ENCODE measurements around the gene HSPB7.
"Not testable (repeated sequence)": the region's sequence is repeated elsewhere in the genome, so short reads cannot be mapped to it uniquely, and the experiment has no call there.

HSPB7 gene

DNA sequence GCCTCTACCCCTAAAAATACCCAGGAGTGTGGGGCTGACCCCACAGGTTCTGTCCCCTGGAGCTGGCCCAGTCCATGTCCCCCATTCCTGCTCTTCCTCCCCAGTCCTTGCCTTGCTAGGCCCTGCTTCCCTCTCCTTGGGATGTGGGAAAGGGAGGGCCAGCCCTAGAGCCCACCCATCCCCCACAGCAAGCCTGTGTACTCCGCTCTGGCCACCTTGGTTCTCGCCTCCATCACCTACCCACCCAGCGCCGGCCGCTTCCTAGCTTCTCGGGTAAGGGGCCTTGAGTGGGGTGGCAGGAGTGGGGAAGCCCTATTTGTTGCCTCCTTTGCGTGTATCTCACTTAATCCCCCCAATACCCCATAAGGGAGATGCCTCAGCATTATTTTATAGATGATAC lies 32.5 kb upstream of the HSPB7 start:
- Histone ChIP-seq H3K36me3 (ENCODE audit: control insufficient read depth in 2 of 2, insufficient read depth in 2 of 2, low read length in 2 of 2) (no peaks in the 10 kb centered on the region), H3K27ac (ENCODE audit: low read depth in 2 of 2, low read length in 2 of 2) (no peak overlapping the region), H3K4me1 (ENCODE audit: control insufficient read depth in 2 of 2, insufficient read depth in 2 of 2, low read length in 2 of 2) (no peaks in the 10 kb centered on the region), H3K9ac (ENCODE audit: low read depth in 1 of 2, low read length in 2 of 2) (no peak overlapping the region), H3K4me3 (ENCODE audit: low read length in 2 of 2) (no peak overlapping the region), H3K27me3 (ENCODE audit: control insufficient read depth in 2 of 2, insufficient read depth in 2 of 2, low read length in 2 of 2) (no peaks in the 10 kb centered on the region), H3K9me3 (ENCODE audit: control insufficient read depth in 2 of 2, low read length in 2 of 2) (no peaks in the 10 kb centered on the region)

DNA sequence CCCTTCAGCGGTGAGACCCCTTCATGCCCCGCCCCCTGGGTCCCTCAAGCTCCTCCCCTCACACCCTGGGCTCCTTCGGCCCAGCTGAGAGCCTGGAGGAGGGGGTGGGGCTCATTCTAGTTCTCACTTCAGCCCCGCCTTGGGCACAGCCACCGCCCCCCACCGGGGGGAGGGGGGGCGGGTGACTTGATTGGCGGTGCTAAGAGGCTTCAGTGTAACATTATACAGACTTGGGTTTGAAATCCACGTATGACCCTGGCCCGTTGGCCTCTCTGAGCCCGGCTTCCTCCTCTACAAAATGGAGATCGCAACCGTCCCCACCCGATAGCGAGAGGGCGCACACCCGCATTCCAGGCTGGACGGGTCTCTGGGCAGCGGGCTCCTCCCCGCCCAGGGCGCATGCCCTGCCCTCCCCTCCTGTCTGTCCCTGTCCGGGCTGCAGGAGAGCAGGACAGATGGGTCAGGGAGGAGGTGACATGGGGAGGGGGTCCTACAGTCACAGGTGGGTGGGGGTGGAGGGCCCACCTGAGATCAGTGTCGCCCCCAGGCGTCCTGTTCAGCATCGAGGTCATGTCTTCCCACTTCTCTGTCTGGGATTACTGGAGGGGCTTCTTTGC lies 30.8 kb upstream of the HSPB7 start:
- no peaks in the 10 kb centered on the region for H3K9me3 ChIP-seq (ENCODE audit: control insufficient read depth in 2 of 2, low read length in 2 of 2)
- no peaks in the 10 kb centered on the region for H3K27me3 ChIP-seq (ENCODE audit: control insufficient read depth in 2 of 2, insufficient read depth in 2 of 2, low read length in 2 of 2)
- H3K36me3 ChIP-seq (ENCODE audit: control insufficient read depth in 2 of 2, insufficient read depth in 2 of 2, low read length in 2 of 2): no peaks in the 10 kb centered on the region
- no peak overlapping the region for H3K27ac ChIP-seq (ENCODE audit: low read depth in 2 of 2, low read length in 2 of 2)
- H3K4me1 ChIP-seq (ENCODE audit: control insufficient read depth in 2 of 2, insufficient read depth in 2 of 2, low read length in 2 of 2): no peaks in the 10 kb centered on the region
- H3K9ac ChIP-seq (ENCODE audit: low read depth in 1 of 2, low read length in 2 of 2): peak overlapping the region in 1 of 2 donors; percentile 40
- peak overlapping the region; percentile 50 to 52 for H3K4me3 ChIP-seq (ENCODE audit: low read length in 2 of 2)

DNA sequence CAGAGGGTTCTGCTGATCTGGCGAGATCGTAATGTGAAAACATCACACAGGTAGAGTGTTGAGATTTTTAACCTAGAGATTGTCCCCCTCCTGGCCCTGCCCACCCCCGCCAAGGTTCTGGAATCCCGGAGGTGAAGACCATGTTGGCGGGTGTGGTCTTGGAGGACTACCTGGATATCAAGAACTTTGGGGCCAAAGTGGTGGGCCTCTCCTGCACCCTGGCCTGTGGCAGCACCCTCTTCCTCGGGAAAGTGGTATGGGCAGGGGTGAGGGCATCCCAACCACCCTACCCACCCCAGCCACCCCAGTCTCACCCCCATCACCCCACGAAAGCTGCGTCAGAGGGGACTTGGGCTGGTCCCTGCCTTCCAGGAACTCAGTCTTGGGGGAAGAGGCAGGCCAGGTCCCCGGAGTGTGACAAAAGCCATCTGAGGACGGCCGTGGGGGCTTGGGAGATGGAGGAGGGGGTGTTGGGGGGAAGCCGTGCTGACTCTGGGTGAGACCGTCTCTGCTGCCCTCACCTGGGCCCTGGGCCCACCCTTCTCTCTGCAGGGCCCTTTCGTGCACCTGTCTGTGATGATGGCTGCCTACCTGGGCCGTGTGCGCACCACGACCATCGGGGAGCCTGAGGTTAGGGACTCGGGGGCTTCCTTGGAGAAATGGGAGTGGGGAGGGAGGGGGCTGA lies 30.1 kb upstream of the HSPB7 start:
- Histone ChIP-seq H3K36me3 (ENCODE audit: control insufficient read depth in 2 of 2, insufficient read depth in 2 of 2, low read length in 2 of 2) (no peaks in the 10 kb centered on the region), H3K9me3 (ENCODE audit: control insufficient read depth in 2 of 2, low read length in 2 of 2) (no peaks in the 10 kb centered on the region), H3K4me3 (ENCODE audit: low read length in 2 of 2) (no peak overlapping the region), H3K27ac (ENCODE audit: low read depth in 2 of 2, low read length in 2 of 2) (no peak overlapping the region), H3K4me1 (ENCODE audit: control insufficient read depth in 2 of 2, insufficient read depth in 2 of 2, low read length in 2 of 2) (peaks cover 0 to 4% of the 10 kb centered on the region in 2 donors), H3K27me3 (ENCODE audit: control insufficient read depth in 2 of 2, insufficient read depth in 2 of 2, low read length in 2 of 2) (no peaks in the 10 kb centered on the region), H3K9ac (ENCODE audit: low read depth in 1 of 2, low read length in 2 of 2) (no peak overlapping the region)

DNA sequence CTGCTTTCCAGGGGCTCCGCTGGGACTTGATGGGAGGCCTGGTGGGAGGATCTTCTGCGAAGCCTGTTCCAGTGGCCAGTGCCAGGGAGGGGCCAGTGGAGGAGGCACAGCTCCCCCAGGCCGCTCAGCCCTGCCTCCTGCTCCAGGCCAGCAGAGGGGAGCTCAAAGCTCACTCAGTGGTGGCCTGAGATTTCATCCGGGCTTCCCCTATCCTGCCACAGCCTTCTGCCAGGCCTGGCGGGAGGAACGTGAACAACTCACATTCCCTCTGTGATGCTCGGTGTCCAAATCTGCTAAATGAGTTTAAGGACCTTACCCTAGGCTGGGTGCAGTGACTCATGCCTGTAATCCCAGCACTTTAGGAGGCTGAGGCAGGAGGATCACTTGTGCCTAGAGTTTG lies 29.0 kb upstream of the HSPB7 start:
- H3K27ac ChIP-seq (ENCODE audit: low read depth in 2 of 2, low read length in 2 of 2): no peak overlapping the region
- H3K9ac ChIP-seq (ENCODE audit: low read depth in 1 of 2, low read length in 2 of 2): no peak overlapping the region
- no peaks in the 10 kb centered on the region for H3K9me3 ChIP-seq (ENCODE audit: control insufficient read depth in 2 of 2, low read length in 2 of 2)
- H3K27me3 ChIP-seq (ENCODE audit: control insufficient read depth in 2 of 2, insufficient read depth in 2 of 2, low read length in 2 of 2): no peaks in the 10 kb centered on the region
- H3K4me3 ChIP-seq (ENCODE audit: low read length in 2 of 2): no peak overlapping the region
- no peaks in the 10 kb centered on the region for H3K36me3 ChIP-seq (ENCODE audit: control insufficient read depth in 2 of 2, insufficient read depth in 2 of 2, low read length in 2 of 2)
- peaks cover 0 to 4% of the 10 kb centered on the region in 2 donors for H3K4me1 ChIP-seq (ENCODE audit: control insufficient read depth in 2 of 2, insufficient read depth in 2 of 2, low read length in 2 of 2)

DNA sequence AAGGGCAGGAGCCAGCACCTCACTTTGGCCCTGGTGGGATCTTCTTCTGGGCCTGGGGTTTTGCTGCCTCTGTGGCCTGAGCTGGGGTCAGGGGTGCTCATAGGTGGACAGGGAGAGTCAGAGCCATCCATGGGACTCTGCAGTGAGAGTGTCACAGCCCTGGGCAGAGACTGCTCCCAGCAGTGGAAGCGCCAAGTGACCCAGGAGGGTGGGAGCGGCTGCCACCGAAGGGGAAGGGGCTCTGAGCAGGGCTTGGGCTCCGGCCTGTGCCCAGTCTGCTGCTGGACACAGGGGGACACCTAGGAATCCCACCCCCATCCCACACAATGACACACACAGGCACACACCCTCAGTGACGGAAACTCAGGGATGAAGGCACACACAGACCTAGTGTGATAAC lies 26.1 kb upstream of the HSPB7 start:
- H3K4me3 ChIP-seq (ENCODE audit: low read length in 2 of 2): no peak overlapping the region
- peaks cover 0 to 4% of the 10 kb centered on the region in 2 donors for H3K4me1 ChIP-seq (ENCODE audit: control insufficient read depth in 2 of 2, insufficient read depth in 2 of 2, low read length in 2 of 2)
- H3K9me3 ChIP-seq (ENCODE audit: control insufficient read depth in 2 of 2, low read length in 2 of 2): no peaks in the 10 kb centered on the region
- peak overlapping the region in 1 of 2 donors; percentile 37 for H3K9ac ChIP-seq (ENCODE audit: low read depth in 1 of 2, low read length in 2 of 2)
- H3K27ac ChIP-seq (ENCODE audit: low read depth in 2 of 2, low read length in 2 of 2): no peak overlapping the region
- H3K27me3 ChIP-seq (ENCODE audit: control insufficient read depth in 2 of 2, insufficient read depth in 2 of 2, low read length in 2 of 2): no peaks in the 10 kb centered on the region
- H3K36me3 ChIP-seq (ENCODE audit: control insufficient read depth in 2 of 2, insufficient read depth in 2 of 2, low read length in 2 of 2): no peaks in the 10 kb centered on the region

DNA sequence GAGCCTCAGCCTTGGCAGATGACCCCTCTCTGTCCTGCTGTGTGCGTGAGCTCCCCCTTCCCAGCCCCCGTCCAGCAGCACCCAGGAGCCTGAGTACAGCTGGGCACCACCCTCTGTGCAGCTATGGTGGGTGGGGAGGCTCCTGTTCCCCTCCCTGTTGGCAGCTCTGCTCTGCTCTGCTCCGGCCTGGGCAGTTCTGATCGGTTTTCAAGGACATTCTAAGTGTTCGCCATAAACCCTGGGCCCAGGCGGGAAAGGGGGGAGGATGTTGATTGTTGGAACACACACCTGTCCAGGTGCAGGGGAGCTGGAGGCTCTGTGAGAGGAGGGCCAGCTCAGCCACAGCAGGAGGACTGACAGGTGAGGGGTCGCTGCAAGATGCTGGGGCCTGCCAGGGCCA lies 25.7 kb upstream of the HSPB7 start, which contains the start of gene CLCNKB:
TSS of gene CLCNKB (plus strand) at position 262 of the 400 bp plus-strand sequence. CDS start 711 bp downstream, outside the sequence.
- Histone ChIP-seq H3K9me3 (ENCODE audit: control insufficient read depth in 2 of 2, low read length in 2 of 2) (no peaks in the 10 kb centered on the region), H3K36me3 (ENCODE audit: control insufficient read depth in 2 of 2, insufficient read depth in 2 of 2, low read length in 2 of 2) (no peaks in the 10 kb centered on the region), H3K27ac (ENCODE audit: low read depth in 2 of 2, low read length in 2 of 2) (no peak within 1 kb of the TSS), H3K27me3 (ENCODE audit: control insufficient read depth in 2 of 2, insufficient read depth in 2 of 2, low read length in 2 of 2) (no peaks in the 10 kb centered on the region), H3K4me3 (ENCODE audit: low read length in 2 of 2) (no peak within 1 kb of the TSS), H3K9ac (ENCODE audit: low read depth in 1 of 2, low read length in 2 of 2) (peak within 1 kb of the TSS in 1 of 2 donors; percentile 43), H3K4me1 (ENCODE audit: control insufficient read depth in 2 of 2, insufficient read depth in 2 of 2, low read length in 2 of 2) (peaks cover 0 to 4% of the 10 kb centered on the region in 2 donors)

DNA sequence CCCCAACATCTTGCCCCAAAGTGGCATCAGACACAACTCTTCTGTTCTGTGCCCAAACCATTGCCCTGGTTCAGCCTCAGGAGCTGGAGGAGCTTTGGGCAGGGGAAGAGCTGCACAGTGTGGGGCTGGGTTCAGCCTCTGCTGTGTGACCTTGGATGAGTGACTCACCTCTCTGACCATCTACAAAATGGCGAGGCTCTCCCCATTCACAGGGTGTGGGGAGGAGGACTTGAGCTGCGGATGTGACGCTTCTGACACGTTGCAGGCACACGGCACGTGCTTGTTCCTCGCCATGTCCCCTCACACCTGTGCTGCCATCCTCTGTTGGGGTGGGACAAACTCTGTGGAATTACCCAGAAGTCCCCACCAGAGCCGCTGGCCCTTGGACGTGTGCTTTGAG lies 24.8 kb upstream of the HSPB7 start:
- not testable (repeated sequence) for H3K27ac ChIP-seq (ENCODE audit: low read depth in 2 of 2, low read length in 2 of 2); H3K9ac ChIP-seq (ENCODE audit: low read depth in 1 of 2, low read length in 2 of 2); H3K4me1 ChIP-seq (ENCODE audit: control insufficient read depth in 2 of 2, insufficient read depth in 2 of 2, low read length in 2 of 2); H3K4me3 ChIP-seq (ENCODE audit: low read length in 2 of 2); H3K36me3 ChIP-seq (ENCODE audit: control insufficient read depth in 2 of 2, insufficient read depth in 2 of 2, low read length in 2 of 2); H3K27me3 ChIP-seq (ENCODE audit: control insufficient read depth in 2 of 2, insufficient read depth in 2 of 2, low read length in 2 of 2); H3K9me3 ChIP-seq (ENCODE audit: control insufficient read depth in 2 of 2, low read length in 2 of 2)

DNA sequence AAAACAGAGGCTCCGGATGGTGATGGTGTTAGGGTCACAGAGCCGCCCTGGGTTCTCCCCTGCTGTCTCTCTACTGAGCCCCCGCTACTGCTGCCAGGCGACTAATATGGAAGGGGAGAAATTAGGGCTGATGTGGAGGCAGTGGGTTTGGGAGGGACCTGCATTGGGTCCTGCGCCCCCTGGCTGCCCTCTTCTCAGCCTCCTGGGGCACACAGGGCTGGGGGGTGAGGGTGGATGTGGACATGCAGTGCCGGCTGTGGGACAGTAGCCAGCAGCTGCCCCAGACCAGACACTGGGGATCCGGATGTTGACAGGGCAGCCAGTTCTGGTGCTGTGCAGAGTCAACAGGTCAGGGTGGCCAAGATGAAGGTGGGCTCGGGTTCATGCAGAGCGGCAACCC lies 24.3 kb upstream of the HSPB7 start:
- no peak overlapping the region for H3K27ac ChIP-seq (ENCODE audit: low read depth in 2 of 2, low read length in 2 of 2)
- H3K9ac ChIP-seq (ENCODE audit: low read depth in 1 of 2, low read length in 2 of 2): no peak overlapping the region
- H3K36me3 ChIP-seq (ENCODE audit: control insufficient read depth in 2 of 2, insufficient read depth in 2 of 2, low read length in 2 of 2): no peaks in the 10 kb centered on the region
- no peaks in the 10 kb centered on the region for H3K27me3 ChIP-seq (ENCODE audit: control insufficient read depth in 2 of 2, insufficient read depth in 2 of 2, low read length in 2 of 2)
- H3K9me3 ChIP-seq (ENCODE audit: control insufficient read depth in 2 of 2, low read length in 2 of 2): no peaks in the 10 kb centered on the region
- no peak overlapping the region for H3K4me3 ChIP-seq (ENCODE audit: low read length in 2 of 2)
- peaks cover 0 to 4% of the 10 kb centered on the region in 2 donors for H3K4me1 ChIP-seq (ENCODE audit: control insufficient read depth in 2 of 2, insufficient read depth in 2 of 2, low read length in 2 of 2)

DNA sequence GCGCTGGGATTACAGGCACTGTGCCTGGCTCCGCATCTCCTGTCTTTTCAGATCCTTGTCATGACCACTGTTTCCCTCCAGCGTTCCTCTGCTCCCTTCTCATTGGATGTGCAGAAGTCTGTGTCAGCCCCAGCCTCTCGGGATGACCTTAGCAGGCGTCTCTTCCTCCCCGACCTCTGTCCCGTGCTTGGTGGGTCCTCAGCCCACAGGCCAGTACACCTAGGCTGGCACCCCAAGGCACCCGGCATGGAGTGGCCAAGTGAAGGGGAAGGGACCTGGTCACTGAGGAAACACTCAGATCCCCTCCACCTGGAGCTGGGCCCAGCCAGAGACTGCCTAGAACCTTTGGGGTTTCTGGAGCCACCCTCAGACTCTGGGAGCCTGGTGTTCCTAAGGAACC lies 23.4 kb upstream of the HSPB7 start:
- peaks cover 0 to 4% of the 10 kb centered on the region in 2 donors for H3K4me1 ChIP-seq (ENCODE audit: control insufficient read depth in 2 of 2, insufficient read depth in 2 of 2, low read length in 2 of 2)
- H3K9ac ChIP-seq (ENCODE audit: low read depth in 1 of 2, low read length in 2 of 2): no peak overlapping the region
- H3K9me3 ChIP-seq (ENCODE audit: control insufficient read depth in 2 of 2, low read length in 2 of 2): no peaks in the 10 kb centered on the region
- no peaks in the 10 kb centered on the region for H3K36me3 ChIP-seq (ENCODE audit: control insufficient read depth in 2 of 2, insufficient read depth in 2 of 2, low read length in 2 of 2)
- H3K4me3 ChIP-seq (ENCODE audit: low read length in 2 of 2): no peak overlapping the region
- H3K27me3 ChIP-seq (ENCODE audit: control insufficient read depth in 2 of 2, insufficient read depth in 2 of 2, low read length in 2 of 2): no peaks in the 10 kb centered on the region
- H3K27ac ChIP-seq (ENCODE audit: low read depth in 2 of 2, low read length in 2 of 2): no peak overlapping the region

DNA sequence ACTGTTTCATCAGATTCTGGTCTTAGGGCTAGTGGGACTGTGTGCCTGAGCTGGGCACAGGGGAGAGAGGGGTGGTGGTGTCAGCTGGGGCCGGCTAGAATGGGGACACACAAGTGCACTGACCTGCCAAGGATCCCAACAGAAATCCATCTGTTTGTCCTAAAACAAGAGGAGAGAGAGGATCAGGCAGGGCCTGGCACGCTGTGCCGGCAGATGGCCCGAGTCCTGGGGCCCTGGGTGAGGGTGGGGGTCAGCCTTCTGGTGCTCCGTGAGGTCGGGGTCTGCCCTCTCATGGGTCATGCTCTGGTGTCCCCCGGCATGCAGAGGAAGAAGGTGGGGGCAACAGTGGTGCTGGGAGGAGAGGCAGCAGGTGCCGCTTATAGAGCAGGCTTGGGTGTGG lies 22.0 kb upstream of the HSPB7 start:
- not testable (repeated sequence) for H3K4me3 ChIP-seq (ENCODE audit: low read length in 2 of 2); H3K9ac ChIP-seq (ENCODE audit: low read depth in 1 of 2, low read length in 2 of 2); H3K27ac ChIP-seq (ENCODE audit: low read depth in 2 of 2, low read length in 2 of 2); H3K36me3 ChIP-seq (ENCODE audit: control insufficient read depth in 2 of 2, insufficient read depth in 2 of 2, low read length in 2 of 2); H3K4me1 ChIP-seq (ENCODE audit: control insufficient read depth in 2 of 2, insufficient read depth in 2 of 2, low read length in 2 of 2); H3K27me3 ChIP-seq (ENCODE audit: control insufficient read depth in 2 of 2, insufficient read depth in 2 of 2, low read length in 2 of 2); H3K9me3 ChIP-seq (ENCODE audit: control insufficient read depth in 2 of 2, low read length in 2 of 2)

Measured in mucosa of rectum (tissue), 2 donors.